ENCODE data around the gene AQP12B.
"Not testable (repeated sequence)": the region's sequence is repeated elsewhere in the genome, so short reads cannot be mapped to it uniquely, and the experiment has no call there.

The AQP12B gene

DNA sequence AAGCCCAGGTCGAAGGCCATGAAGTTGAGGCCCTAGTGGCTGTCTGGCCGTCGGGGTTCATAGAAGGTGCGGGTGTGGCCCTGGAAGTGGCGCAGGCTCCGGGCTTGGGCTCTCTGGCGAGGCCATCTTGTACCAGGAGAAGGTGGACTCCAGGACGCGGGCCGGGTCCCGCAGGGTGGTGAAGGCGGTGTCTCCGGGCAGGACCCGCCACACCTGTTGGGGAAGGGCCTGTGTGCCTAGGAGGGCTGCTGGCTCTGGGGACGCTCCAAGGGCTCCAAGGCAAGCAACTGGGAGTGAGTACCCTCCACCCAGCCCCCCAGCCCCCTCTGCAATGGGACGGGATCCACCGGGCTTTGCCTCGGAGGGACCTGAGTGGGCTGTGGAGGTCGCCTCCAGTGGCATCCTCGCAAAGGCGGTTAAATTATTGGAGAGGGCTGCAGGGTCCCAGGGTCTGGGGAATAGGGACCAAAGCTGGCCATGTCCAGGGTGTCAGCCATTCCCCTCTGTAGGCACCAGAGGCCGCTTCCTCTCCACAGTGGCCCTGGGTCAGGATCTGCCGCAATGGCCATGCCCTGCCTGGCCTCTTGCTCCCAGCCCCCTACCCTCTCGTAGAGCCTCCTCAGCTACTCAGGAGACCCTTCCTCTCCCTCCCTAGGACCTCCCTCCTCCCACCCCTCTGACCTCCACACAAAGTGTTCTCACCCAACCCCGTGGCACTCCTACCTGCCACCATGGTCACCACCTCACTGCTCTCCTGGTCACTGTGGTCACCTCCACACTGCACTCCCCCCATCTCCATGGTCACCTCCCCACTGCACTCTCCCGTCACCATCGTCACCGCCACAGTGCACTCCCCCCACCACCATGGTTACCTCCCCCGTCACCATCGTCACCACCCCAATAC lies 19.3 kb upstream of the AQP12B start:
- DNase-seq (ENCODE audit: low read depth in 2 of 2, low spot score in 1 of 2): no peak

GRCh38 chr2:240701091-240701735 lies 18.5 kb upstream of the AQP12B start:
- DNase-seq (ENCODE audit: low read depth in 2 of 2, low spot score in 1 of 2): no peak

DNA sequence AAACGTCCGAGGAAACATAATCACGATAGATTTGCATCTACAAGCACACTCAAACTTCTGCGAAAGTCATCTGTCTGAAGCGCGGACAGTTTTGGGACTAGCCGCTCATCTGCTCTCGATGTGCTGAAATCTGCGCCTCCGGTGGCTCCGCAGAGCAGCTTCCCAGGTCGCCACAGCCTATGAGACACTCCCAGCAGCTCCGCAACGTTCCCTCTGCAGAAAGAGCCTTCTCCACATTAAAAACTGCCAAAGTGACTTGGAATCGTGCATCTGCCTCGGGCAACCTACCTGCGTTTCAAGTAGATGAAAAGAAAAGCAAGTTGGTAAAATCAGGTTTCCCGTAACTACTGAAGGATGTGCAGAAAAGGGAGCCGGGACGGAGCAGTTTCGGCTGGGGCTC lies 17.9 kb upstream of the AQP12B start:
- not testable (repeated sequence) for DNase-seq (ENCODE audit: low read depth in 2 of 2, low spot score in 1 of 2)

- not testable (repeated sequence) for DNase-seq (ENCODE audit: low read depth in 2 of 2, low spot score in 1 of 2)
These were observed 17.1 kb upstream of the AQP12B start for GRCh38 chr2:240699835-240700234.

GRCh38 chr2:240698852-240699561 lies 16.3 kb upstream of the AQP12B start:
- DNase-seq (ENCODE audit: low read depth in 2 of 2, low spot score in 1 of 2): not testable (repeated sequence)

DNA sequence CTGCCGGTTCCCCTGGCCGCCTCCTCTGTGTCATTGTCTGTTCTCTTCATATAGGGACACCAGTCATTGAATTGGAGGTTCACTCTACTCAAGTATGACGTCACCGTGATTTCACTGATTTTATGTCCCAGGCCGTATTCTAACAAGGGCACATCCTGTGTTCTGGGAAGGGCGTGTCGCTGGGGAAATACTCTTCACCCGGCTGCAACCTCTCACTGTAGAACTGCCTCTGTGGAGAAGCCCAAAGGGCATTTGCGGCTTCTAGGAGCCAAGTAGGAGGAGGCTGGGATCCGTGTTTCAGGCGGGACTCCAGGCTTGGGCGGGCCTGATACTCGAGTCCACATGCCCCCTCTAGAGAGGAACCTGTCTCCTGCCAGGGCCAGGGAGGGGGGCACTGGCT lies 13.8 kb upstream of the AQP12B start:
- not testable (repeated sequence) for DNase-seq (ENCODE audit: low read depth in 2 of 2, low spot score in 1 of 2)

DNA sequence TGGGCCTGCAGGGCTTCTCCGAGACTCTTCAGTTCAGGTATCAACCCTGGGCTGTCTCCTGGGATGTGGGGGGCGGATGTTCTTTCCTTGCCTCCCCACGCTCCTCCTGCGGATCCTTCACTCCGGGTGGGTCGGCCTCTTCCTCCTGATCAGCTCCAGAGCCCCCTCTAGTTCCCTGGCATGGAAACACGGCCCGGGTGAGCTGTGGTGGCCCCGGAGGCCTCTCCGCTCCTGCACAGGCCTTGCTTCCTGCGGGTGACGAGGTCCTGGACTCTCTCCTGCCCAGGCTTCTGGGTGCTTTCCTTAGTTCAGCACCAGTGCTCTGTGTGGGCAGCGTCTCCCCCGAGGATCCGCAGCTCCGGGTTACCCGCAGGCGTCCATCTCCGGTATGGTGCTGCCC lies 12.9 kb upstream of the AQP12B start:
- DNase-seq (ENCODE audit: low read depth in 2 of 2, low spot score in 1 of 2): not testable (repeated sequence)

DNA sequence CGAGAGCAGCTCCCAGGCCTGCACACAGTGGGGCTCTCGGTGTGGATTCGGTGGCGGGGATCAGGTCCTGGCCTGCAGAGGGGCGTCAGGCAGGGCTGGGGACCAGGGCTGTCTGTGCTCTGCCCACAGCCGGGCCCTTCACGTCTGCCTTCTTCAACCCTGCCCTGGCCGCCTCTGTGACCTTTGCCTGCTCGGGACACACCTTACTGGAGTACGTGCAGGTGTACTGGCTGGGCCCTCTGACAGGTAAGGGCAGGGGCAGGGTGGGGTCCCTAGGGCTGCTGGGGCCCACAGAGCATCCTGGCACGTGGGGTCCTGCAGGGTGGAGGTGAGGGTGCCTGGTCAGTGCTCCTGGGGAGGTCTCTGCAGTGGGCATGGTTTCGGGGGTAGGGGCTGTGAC lies 11.6 kb upstream of the AQP12B start:
- not testable (repeated sequence) for DNase-seq (ENCODE audit: low read depth in 2 of 2, low spot score in 1 of 2)

GRCh38 chr2:240692583-240693561 lies 10.2 kb upstream of the AQP12B start:
- not testable (repeated sequence) for DNase-seq (ENCODE audit: low read depth in 2 of 2, low spot score in 1 of 2)

DNA sequence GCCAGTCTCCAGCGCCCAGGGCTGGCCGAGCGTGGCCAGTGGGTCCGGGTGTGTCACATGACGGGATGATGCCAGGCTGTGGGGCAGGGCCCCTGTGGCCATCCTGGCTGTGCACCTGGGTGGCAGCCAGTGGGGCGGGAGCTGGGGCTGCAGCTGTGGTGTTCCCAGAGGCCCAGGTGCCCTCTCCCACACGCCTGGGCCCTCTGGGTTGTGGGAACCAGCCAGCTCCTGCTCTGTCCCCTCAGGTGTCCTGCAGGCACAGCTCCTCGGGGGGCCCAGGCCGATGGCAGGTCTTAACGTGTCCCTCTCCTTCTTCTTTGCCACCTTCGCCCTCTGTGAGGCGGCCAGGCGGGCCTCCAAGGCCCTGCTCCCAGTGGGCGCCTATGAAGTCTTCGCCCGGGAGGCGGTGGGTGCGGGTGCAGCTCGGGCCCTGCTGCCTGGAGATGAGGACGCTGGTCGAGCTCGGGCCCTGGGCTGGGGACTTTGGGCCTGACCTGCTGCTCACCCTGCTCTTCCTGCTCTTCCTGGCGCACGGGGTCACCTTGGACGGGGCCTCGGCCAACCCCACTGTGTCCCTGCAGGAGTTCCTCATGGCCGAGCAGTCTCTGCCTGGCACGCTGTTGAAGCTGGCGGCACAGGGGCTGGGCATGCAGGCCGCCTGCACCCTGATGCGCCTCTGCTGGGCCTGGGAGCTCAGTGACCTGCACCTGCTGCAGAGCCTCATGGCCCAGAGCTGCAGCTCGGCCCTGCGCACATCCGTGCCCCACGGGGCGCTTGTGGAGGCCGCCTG lies 9.1 kb upstream of the AQP12B start, which contains the start of gene AQP12A:
Gene AQP12A (plus strand): TSS at position 236 of the 790 bp plus-strand sequence. CDS start 48 bp downstream, at position 284.
- not testable (repeated sequence) for DNase-seq (ENCODE audit: low read depth in 2 of 2, low spot score in 1 of 2)

- DNase-seq (ENCODE audit: low read depth in 2 of 2, low spot score in 1 of 2): not testable (repeated sequence)
These were observed 8.4 kb upstream of the AQP12B start for GRCh38 chr2:240691075-240691427.

DNA sequence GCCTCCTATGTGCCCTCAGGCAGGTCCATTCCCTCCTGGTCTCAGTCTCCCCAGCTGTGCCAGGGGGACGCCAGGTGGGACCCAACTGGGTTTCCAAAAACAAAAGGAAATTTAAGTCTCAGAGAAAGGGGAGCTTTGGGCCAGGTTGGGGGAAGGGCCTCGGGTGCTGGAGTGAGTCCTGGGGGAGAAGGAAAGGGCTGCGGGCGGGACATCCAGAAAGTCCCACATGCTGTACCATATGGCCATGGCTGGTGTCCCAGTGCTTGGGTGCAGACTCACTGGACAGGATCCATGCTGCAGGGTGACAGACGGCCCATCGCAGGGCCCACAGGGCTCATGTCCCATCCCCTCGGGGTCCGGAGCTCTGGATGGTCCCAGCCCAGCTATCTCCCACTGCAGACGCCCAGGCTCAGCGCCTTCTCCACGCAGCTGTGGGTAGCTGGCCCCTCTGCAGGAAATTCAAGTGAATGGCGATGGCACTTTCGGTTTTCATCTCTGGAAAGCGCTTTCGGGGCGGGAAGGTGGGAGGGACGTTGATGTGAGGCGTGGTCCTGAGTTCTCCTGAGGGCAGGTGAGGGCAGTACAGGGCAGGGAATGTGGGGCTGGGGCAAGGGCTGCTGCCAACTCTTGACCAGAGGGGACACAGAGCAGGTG lies 7.9 kb upstream of the AQP12B start:
- DNase-seq (ENCODE audit: low read depth in 2 of 2, low spot score in 1 of 2): not testable (repeated sequence)

- DNase-seq (ENCODE audit: low read depth in 2 of 2, low spot score in 1 of 2): no peak
These were observed 7.3 kb upstream of the AQP12B start for GRCh38 chr2:240689975-240690374.

DNA sequence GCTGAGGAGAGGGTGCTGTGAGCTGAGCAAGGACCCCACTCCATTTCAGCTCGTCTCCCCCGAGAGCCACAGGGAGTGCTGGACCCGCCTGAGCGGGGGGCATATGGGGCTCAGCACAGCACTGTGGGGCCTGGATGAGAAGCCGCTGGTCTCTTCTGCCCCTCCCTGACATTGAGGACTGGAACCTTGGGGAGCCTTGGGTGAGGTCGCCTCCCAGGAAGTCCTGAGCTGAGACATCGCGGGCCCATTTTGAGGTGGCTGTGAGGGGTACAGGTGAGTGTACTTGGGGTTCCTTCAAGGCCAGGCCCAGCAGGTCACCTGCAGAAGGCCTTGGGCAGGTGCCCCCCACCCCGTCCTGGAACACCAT lies 5.9 kb upstream of the AQP12B start:
- no peak for DNase-seq (ENCODE audit: low read depth in 2 of 2, low spot score in 1 of 2)

DNA sequence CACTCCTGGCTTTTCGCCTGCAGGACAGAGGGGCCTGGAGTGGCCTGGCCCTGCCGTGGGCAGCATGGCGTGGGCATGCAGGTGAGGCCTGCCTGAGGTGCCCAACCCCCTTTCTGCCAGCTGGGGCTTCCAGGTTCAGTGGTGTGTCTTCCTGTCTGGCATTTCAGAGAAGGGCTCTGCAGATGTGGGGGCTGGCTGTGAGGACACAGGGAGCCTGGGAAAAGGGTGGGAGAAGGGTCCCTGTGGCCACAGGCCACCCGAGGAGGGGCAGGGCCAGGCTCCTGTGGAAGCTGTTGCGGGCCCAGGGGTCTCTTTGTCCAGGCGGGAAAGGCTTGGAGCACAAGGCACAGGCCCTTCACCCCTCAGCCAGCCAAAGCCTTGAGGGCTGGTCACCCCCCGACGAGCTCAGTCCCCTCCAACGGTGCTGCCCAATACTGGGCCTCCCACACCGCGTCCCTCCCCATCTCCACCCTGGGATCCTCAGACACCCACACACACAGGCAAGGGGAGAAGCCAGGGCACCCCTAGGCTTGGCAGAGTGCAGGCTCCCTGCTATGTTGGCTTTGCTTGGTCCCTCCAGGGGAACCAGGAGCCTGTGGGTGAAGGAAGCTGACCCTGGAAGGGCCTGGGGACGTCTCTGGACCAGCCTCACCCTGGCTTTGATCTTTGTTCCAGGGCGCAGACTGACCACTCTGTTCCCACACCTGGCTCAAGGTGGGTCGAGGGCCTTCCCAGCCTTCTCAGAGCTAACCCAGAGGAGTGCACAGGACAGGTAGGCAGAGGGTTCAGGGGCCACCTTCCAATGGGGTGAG lies 5.3 kb upstream of the AQP12B start:
- no peak for DNase-seq (ENCODE audit: low read depth in 2 of 2, low spot score in 1 of 2)

- DNase-seq (ENCODE audit: low read depth in 2 of 2, low spot score in 1 of 2): no peak
These were observed 4.5 kb upstream of the AQP12B start for GRCh38 chr2:240687045-240687740.

DNA sequence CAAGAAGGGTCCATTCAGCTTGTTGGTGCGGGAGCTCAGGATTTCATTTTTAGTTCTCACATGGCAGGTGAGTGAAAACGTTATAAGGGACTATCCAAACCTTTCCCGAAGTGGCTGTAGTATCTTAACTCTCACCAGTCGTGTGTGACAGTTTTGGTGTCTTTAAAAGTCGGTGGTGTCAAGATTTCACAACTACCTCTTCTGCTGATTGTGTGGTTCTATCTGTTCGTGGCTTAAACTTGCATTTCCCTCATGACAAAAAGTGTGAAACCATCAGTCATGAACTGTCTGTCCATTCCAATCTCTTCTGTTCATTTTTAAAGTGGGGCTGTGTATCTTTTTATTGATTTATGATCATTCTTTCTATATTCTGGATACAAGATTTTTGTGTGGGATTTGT lies 3.8 kb upstream of the AQP12B start:
- no peak for DNase-seq (ENCODE audit: low read depth in 2 of 2, low spot score in 1 of 2)
